ENCODE results near the gene AMH.

DNA sequence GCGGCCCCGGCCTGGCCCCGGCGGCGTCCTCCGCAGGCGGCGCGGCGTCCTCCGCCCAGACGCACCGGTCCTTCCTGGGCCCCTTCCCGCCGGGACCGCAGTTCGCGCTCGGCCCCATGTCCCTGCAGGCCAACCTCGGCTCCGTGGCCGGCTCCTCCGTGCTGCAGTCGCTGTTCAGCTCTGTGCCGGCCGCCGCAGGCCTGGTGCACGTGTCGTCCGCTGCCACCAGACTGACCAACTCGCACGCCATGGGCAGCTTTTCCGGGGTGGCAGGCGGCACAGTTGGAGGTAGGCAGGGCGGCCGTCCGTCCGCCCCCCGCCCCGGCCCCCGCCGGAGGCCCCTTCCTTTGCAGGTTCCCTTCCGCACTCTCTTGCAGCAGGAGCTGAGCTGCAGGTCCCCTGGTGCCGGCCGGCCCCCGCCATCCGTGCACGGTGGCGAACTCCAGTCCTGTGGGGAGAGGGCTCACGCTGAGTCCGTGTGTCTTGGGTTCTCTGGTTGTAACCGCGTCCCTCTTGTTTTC lies 22.2 kb upstream of the AMH start:
- no peak for TF ChIP-seq EZH2 (IDR thresholded peaks at IDR 0.05)
- TF ChIP-seq, protein P1, sequence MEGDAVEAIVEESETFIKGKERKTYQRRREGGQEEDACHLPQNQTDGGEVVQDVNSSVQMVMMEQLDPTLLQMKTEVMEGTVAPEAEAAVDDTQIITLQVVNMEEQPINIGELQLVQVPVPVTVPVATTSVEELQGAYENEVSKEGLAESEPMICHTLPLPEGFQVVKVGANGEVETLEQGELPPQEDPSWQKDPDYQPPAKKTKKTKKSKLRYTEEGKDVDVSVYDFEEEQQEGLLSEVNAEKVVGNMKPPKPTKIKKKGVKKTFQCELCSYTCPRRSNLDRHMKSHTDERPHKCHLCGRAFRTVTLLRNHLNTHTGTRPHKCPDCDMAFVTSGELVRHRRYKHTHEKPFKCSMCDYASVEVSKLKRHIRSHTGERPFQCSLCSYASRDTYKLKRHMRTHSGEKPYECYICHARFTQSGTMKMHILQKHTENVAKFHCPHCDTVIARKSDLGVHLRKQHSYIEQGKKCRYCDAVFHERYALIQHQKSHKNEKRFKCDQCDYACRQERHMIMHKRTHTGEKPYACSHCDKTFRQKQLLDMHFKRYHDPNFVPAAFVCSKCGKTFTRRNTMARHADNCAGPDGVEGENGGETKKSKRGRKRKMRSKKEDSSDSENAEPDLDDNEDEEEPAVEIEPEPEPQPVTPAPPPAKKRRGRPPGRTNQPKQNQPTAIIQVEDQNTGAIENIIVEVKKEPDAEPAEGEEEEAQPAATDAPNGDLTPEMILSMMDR (IDR thresholded peaks at IDR 0.05): no peak
